Naive thymus-derived CD4-positive, alpha-beta T cell (primary cell): ENCODE results near the gene CATSPER1. TPM values are rescaled to one million over a fixed set of nuclear protein-coding genes. Genes with fewer than 3 reads are reported as not detected.

Experiments
- ATAC-seq: fragments of 150-1000 bp; cut with Tn5 transposase; 2 replicates; pipeline ENCODE4 v1.10.0; 2021; ENCODE audit warnings: mild to moderate bottlenecking, moderate library complexity
- CTCF ChIA-PET: fragments of 350-600 bp; sonication (Branson Sonifier 250); formaldehyde crosslinking; loops from one replicate; lab custom pipeline; 2021; ENCODE audit warnings: antibody characterized with exemption; lab: Charles Lee
- POLR2A ChIA-PET: fragments of 350-600 bp; sonication (Branson Sonifier 250); formaldehyde crosslinking; loops from one replicate; lab custom pipeline; 2021; ENCODE audit warnings: antibody characterized with exemption, inconsistent platforms; lab: Charles Lee
- DNase-seq, 9 donors: peaks; one replicate each; pipeline versions ENCODE4 v3.0.0 to v3.0.0-alpha.2; 2020 to 2022; ENCODE audit warnings: mixed read lengths in 1 of 9
- H3K27ac ChIP-seq: one replicate; pipeline ENCODE4 v1.7.0; 2013; ENCODE audit warnings: mild to moderate bottlenecking, low read depth, low read length, moderate library complexity
- H3K27me3 ChIP-seq, 2 donors: one replicate each; pipeline ENCODE4 v1.7.0; 2013; ENCODE audit warnings: low read length in 2 of 2, mild to moderate bottlenecking in 2 of 2, moderate library complexity in 2 of 2; ENCODE audit not compliant: control insufficient read depth in 2 of 2, insufficient read depth in 2 of 2
- H3K36me3 ChIP-seq, 3 experiments: 1 replicate in 2 of 3; 2 replicates in 1 of 3; pipeline ENCODE4 v1.7.0; 2013; ENCODE audit warnings: low read length in 3 of 3, mild to moderate bottlenecking in 3 of 3, moderate library complexity in 1 of 3; ENCODE audit not compliant: insufficient read depth in 3 of 3, control insufficient read depth in 2 of 3
- H3K4me1 ChIP-seq, 2 donors: one replicate each; pipeline ENCODE4 v1.7.0; 2013; ENCODE audit warnings: low read length in 2 of 2, mild to moderate bottlenecking in 2 of 2, moderate library complexity in 1 of 2; ENCODE audit not compliant: control insufficient read depth in 2 of 2, insufficient read depth in 2 of 2
- H3K4me3 ChIP-seq: 2 replicates; pipeline ENCODE4 v1.7.0; 2013; ENCODE audit warnings: mild to moderate bottlenecking, low read length
- H3K9me3 ChIP-seq, 3 experiments: 1 replicate in 2 of 3; 2 replicates in 1 of 3; pipeline ENCODE4 v1.7.0; 2013; ENCODE audit warnings: low read length in 3 of 3; ENCODE audit not compliant: control insufficient read depth in 2 of 3
- H3K27ac Mint-ChIP-seq, 9 donors: one replicate each; pipeline ENCODE4 v1.8.0; 2020 to 2022; ENCODE audit warnings: mixed read lengths in 9 of 9, mild to moderate bottlenecking in 8 of 9, moderate library complexity in 5 of 9, inconsistent platforms in 2 of 9
- H3K27me3 Mint-ChIP-seq, 5 donors: one replicate each; pipeline ENCODE4 v1.8.0; 2021 to 2022; ENCODE audit warnings: mixed read lengths in 5 of 5, mild to moderate bottlenecking in 1 of 5
- H3K36me3 Mint-ChIP-seq, 5 donors: one replicate each; pipeline ENCODE4 v1.8.0; 2020 to 2022; ENCODE audit warnings: mixed read lengths in 5 of 5, mild to moderate bottlenecking in 3 of 5, inconsistent platforms in 1 of 5
- H3K4me1 Mint-ChIP-seq, 7 donors: one replicate each; pipeline ENCODE4 v1.8.0; 2020 to 2022; ENCODE audit warnings: mixed read lengths in 7 of 7, mild to moderate bottlenecking in 3 of 7, inconsistent platforms in 1 of 7
- H3K4me3 Mint-ChIP-seq, 10 donors: one replicate each; pipeline ENCODE4 v1.8.0; 2020 to 2022; ENCODE audit warnings: mild to moderate bottlenecking in 10 of 10, mixed read lengths in 10 of 10, moderate library complexity in 6 of 10, inconsistent platforms in 2 of 10
- H3K9me3 Mint-ChIP-seq, 11 donors: one replicate each; pipeline ENCODE4 v1.8.0; 2020 to 2022; ENCODE audit warnings: mixed read lengths in 11 of 11, mild to moderate bottlenecking in 4 of 11, inconsistent platforms in 1 of 11, moderate library complexity in 1 of 11
- intact Hi-C, 2 donors: fragments of 100-400 bp; cut with micrococcal nuclease; formaldehyde crosslinking; loops; one replicate each; pipeline ENCODE4 v1.15.1; 2023
- polyA plus RNA-seq, 2 donors: library from polyadenylated mRNA; unstranded; fragments of 300-500 nt; fragmentation: Illumina TruSeq; gene quantifications; one replicate each; pipeline ENCODE4 v1.2.3, GENCODE V29; 2021
- total RNA-seq, 6 experiments: library from RNA in 5 of 6; stranded (reverse) in 5 of 6; gene quantifications; 1 replicate in 5 of 6; 2 replicates in 1 of 6; pipeline ENCODE4 v1.2.3 and lab custom pipeline; 2021 to 2026

CATSPER1 gene
- total and polyA plus RNA-seq, 7 experiments from 2014 or later, result 1.4 to 4.2 TPM; not detected in 5

DNA sequence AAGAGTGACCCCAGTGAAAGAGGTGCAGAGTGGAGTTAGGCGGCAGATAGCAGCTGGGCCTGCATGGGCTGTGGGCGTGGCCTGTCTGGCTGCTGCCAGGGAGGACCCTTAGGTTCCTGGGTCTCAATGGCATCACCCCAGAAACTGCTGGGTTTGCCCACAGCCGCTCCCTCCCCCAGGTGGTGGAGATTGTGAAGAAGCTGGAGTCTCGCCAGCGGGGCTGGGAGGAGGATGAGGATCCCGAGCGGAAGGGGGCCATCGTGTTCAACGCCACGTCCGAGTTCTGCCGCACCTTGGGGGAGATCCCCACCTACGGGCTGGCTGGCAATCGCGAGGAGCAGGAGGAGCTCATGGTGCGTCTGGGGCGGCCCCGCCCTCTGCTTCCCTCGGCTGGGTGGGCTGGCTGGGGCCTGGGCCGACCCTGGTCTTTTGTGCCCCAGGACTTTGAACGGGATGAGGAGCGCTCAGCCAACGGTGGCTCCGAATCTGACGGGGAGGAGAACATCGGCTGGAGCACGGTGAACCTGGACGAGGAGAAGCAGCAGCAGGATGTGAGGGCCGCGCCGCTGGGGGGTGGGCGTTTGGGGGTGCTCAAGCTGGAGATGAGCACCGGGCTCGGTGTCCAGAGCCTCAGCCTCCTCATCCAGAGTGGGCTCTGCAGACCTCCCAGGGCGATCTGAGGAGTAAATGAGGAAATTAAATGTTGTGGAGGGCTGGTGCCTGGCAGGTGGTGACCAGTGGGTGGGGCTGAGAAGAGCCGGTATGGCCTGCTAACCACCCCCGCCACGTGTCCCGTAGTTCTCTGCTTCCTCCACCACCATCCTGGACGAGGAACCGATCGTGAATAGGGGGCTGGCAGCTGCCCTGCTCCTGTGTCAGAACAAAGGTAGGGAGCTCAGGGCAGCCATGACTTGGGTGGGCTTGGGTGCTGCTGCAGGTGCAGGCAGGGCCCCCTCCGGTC, 49.8 kb downstream of the CATSPER1 start:
- peaks cover 0 to 12% (median 4%) of the 10 kb centered on the region in 7 donors for H3K4me1 Mint-ChIP-seq
- no peaks in the 10 kb centered on the region for H3K9me3 Mint-ChIP-seq
- H3K27ac Mint-ChIP-seq, result peak overlapping the region in 4 of 9 donors; percentile 61 to 78 (median 70)
- Histone ChIP-seq H3K27ac (no peak overlapping the region), H3K36me3 (peaks cover 0 to 63% (median 0%) of the 10 kb centered on the region in 3 experiments), H3K9me3 (no peaks in the 10 kb centered on the region), H3K4me1 (no peaks in the 10 kb centered on the region), H3K4me3 (no peak overlapping the region), H3K27me3 (no peaks in the 10 kb centered on the region)
- H3K27me3 Mint-ChIP-seq, result no peaks in the 10 kb centered on the region
- ChIA-PET CTCF (no interaction called here), POLR2A (interaction anchor here (0.5 to 1.4 kb wide), 2 partner anchors 19 to 1640 kb away, joined by 3 read pairs; no protein-coding TSS in a partner anchor)
- peaks cover 11 to 34% (median 15%) of the 10 kb centered on the region in 5 donors for H3K36me3 Mint-ChIP-seq
- no peak for DNase-seq
- intact Hi-C loops, result no loop called here
- ATAC-seq, result no peak
- H3K4me3 Mint-ChIP-seq, result no peak overlapping the region

- Histone ChIP-seq H3K27me3 (no peaks in the 10 kb centered on the region), H3K27ac (no peak overlapping the region), H3K4me3 (no peak overlapping the region), H3K4me1 (no peaks in the 10 kb centered on the region), H3K9me3 (no peaks in the 10 kb centered on the region), H3K36me3 (peaks cover 0 to 63% (median 0%) of the 10 kb centered on the region in 3 experiments)
- ATAC-seq (no peak), DNase-seq (no peak)
- Mint-ChIP-seq H3K4me1 (peaks cover 0 to 12% (median 4%) of the 10 kb centered on the region in 7 donors), H3K27me3 (no peaks in the 10 kb centered on the region), H3K9me3 (no peaks in the 10 kb centered on the region), H3K4me3 (no peak overlapping the region), H3K27ac (peak overlapping the region in 4 of 9 donors; percentile 41 to 78 (median 68)), H3K36me3 (peaks cover 11 to 34% (median 15%) of the 10 kb centered on the region in 5 donors)
- intact Hi-C loops, result no loop called here
- ChIA-PET POLR2A (interaction anchor here (1.4 kb wide), 1 partner anchor 19 kb away, joined by 3 read pairs; no protein-coding TSS in a partner anchor), CTCF (no interaction called here)
These were observed 50.5 kb downstream of the CATSPER1 start for GRCh38 chr11:65975771-65976170.

DNA sequence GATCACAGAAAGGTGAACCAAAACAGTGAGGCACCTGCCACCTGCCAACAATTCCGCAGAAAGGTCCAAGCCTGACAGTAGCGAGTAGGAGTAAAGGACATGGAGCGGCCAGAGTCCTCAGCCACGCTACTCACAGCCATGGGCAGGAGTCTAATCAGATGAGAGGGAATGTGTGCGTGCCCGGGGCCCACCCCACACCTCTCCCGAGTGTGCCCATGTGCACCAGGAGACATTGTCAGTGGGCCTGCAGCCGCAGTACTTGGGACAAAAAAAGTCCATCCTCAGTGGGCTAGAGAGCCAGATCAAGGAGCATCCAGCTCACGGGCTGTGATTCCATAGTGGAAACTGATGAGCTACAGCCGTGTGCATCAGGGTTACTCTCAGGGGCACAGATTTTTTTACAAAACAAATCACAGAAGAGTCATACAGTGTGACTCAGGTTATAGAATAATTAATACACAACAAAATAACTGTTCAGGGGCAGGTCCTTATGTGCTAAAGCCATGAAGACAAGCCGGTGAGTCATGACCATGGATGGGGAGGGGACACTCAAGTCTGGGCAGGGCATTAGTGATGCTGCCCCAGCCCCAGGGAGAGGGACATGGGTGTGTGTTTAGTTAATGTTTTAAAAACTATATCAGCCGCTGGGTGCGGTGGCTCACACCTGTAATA, 52.7 kb downstream of the CATSPER1 start:
- no peak overlapping the region for H3K27ac ChIP-seq
- H3K36me3 ChIP-seq, result peaks cover 3 to 72% (median 8%) of the 10 kb centered on the region in 3 experiments
- ATAC-seq (no peak), DNase-seq (no peak)
- intact Hi-C loops, result no loop called here
- POLR2A ChIA-PET, result no interaction called here
- H3K4me1 ChIP-seq, result no peaks in the 10 kb centered on the region
- Mint-ChIP-seq H3K27ac (peak overlapping the region in 2 of 9 donors; percentile 31 to 46), H3K4me1 (peaks cover 4 to 24% (median 12%) of the 10 kb centered on the region in 7 donors), H3K4me3 (no peak overlapping the region), H3K9me3 (no peaks in the 10 kb centered on the region), H3K27me3 (no peaks in the 10 kb centered on the region), H3K36me3 (peaks cover 15 to 39% (median 22%) of the 10 kb centered on the region in 5 donors)
- no peaks in the 10 kb centered on the region for H3K27me3 ChIP-seq
- CTCF ChIA-PET, result interaction anchor here (0.6 kb wide), 1 partner anchor 89 kb away, joined by 3 read pairs; no protein-coding TSS in a partner anchor
- H3K4me3 ChIP-seq, result no peak overlapping the region
- no peaks in the 10 kb centered on the region for H3K9me3 ChIP-seq

- Mint-ChIP-seq H3K27me3 (no peaks in the 10 kb centered on the region), H3K9me3 (no peaks in the 10 kb centered on the region), H3K4me3 (no peak overlapping the region), H3K4me1 (peaks cover 4 to 30% (median 15%) of the 10 kb centered on the region in 7 donors), H3K27ac (peak overlapping the region in 4 of 9 donors; percentile 26 to 54 (median 48)), H3K36me3 (peaks cover 19 to 41% (median 26%) of the 10 kb centered on the region in 5 donors)
- Histone ChIP-seq H3K9me3 (no peaks in the 10 kb centered on the region), H3K4me3 (no peak overlapping the region), H3K36me3 (peaks cover 6 to 72% (median 15%) of the 10 kb centered on the region in 3 experiments), H3K4me1 (no peaks in the 10 kb centered on the region), H3K27me3 (no peaks in the 10 kb centered on the region), H3K27ac (no peak overlapping the region)
- intact Hi-C loops, result no loop called here
- CTCF ChIA-PET, result interaction anchor here (1.8 kb wide), 1 partner anchor 82 kb away, joined by 5 read pairs; the partner anchor contains the start of gene CCDC85B
- DNase-seq (no peak), ATAC-seq (no peak)
- POLR2A ChIA-PET, result no interaction called here
These were observed 54.2 kb downstream of the CATSPER1 start for GRCh38 chr11:65972116-65972515.

GRCh38 chr11:65968600-65969482, 57.4 kb downstream of the CATSPER1 start:
- peak overlapping the region in 2 of 9 donors; percentile 60 to 65 for H3K27ac Mint-ChIP-seq
- POLR2A ChIA-PET, result no interaction called here

More at GRCh38 chr11:65968600-65969482, 57.4 kb downstream of the CATSPER1 start:
- H3K9me3 ChIP-seq, result no peaks in the 10 kb centered on the region
- DNase-seq (no peak), ATAC-seq (no peak)
- Mint-ChIP-seq H3K9me3 (no peaks in the 10 kb centered on the region), H3K27me3 (no peaks in the 10 kb centered on the region), H3K4me1 (peaks cover 13 to 36% (median 18%) of the 10 kb centered on the region in 7 donors), H3K4me3 (peak overlapping the region in 1 of 10 donors; percentile 34), H3K36me3 (peaks cover 15 to 46% (median 29%) of the 10 kb centered on the region in 5 donors)
- no peak overlapping the region for H3K27ac ChIP-seq
- peaks cover 5 to 6% of the 10 kb centered on the region in 2 donors for H3K4me1 ChIP-seq
- no peaks in the 10 kb centered on the region for H3K27me3 ChIP-seq
- peaks cover 31 to 89% (median 35%) of the 10 kb centered on the region in 3 experiments for H3K36me3 ChIP-seq
- no peak overlapping the region for H3K4me3 ChIP-seq
- intact Hi-C loops, result no loop called here
- CTCF ChIA-PET, result no interaction called here
